ELF-1 (cell line): ENCODE measurements around the gene SEC22C.
A peak's percentile ranks its signal among the peaks of the same experiment; 100 is the strongest.
"Not testable (repeated sequence)": the region's sequence is repeated elsewhere in the genome, so short reads cannot be mapped to it uniquely, and the experiment has no call there.

Experiments used
- DNase-seq: peaks from one replicate; pipeline ENCODE4 v3.0.0-alpha.2; 2016; ENCODE audit warnings: low read depth, low spot score

Gene SEC22C

DNA sequence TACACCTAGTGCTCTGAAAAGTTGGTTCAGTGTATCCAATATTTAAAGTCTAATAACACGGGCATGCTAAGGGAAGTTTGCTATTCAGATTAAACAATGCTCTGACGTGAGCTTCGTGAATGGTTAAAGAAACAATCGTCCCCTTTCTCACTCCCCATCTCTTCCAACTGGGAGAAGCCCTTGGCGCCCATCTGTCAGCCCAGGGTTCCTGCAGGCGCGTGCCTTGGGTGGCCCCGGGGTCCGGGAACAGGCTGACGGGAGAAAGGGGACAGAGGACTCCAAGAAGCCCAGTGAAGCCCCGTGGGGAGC lies 413 bp downstream of the SEC22C start:
- no peak for DNase-seq

DNA sequence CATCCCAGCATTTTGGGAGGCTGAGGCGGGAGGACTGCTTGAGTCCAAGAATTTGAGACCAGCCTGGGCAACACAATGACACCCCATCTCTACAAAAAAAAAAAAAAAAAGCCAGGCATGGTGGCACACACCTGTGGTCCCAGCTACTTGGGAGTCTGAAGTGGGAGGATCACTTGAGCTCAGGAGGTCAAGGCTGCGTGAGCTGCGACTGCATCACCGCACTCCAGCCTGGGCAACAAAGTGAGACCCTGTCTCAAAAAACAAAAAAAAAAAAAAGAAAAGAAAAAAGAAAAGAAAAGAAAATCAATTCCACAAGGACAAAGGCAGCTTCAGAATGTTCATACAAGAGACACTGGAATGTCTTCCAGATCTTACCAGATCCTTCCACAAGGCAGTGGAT lies 2.4 kb downstream of the SEC22C start:
- DNase-seq: not testable (repeated sequence)

GRCh38 chr3:42578054-42578453 lies 3.7 kb downstream of the SEC22C start:
- no peak for DNase-seq

GRCh38 chr3:42575137-42575741 lies 6.5 kb downstream of the SEC22C start:
- DNase-seq: no peak

DNA sequence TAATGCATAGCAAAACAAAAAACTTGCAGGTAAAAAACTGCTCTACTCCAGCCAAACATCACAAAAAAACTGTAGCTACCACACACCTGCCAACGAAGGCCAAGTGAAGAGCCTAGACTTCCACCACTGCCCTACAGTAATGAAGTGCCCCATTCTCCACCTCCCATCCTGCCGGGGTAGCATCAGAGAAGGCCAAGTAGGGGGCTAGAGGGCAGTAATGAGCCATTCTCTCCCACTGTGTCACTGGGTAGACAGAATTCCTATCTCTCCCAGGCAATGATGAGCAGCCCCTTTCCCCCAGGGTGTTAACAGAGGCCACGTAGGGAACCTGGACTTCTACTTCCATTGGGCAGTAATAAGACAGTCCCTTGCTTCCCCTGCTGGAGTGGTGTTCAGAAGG lies 9.5 kb downstream of the SEC22C start:
- DNase-seq: peak; percentile 85

DNA sequence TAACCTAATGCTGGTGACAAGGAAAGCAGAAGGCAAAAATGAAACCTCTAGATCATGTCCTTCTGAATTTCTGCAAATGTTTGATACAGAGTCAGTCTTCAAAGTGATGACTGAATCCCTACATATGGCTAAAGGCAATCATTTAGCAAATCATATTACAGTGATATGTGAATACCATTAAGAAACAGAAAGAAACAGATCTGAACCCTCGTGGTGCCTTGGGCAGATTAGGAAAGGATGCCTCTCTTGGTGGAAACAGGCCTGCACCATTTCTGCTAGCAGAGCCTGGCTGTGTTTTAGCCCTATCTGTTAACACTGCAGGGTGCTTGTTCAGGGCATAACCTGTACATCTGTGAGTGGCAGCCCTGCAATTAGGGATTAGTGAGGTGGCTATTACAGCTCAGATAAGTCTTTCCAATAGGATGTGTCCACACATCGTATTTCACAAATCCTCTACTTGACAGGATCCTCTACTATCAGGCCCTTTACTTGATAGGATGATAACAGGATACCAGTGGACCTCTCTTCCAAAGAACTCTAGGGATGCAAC lies 12.1 kb downstream of the SEC22C start:
- DNase-seq: no peak

DNA sequence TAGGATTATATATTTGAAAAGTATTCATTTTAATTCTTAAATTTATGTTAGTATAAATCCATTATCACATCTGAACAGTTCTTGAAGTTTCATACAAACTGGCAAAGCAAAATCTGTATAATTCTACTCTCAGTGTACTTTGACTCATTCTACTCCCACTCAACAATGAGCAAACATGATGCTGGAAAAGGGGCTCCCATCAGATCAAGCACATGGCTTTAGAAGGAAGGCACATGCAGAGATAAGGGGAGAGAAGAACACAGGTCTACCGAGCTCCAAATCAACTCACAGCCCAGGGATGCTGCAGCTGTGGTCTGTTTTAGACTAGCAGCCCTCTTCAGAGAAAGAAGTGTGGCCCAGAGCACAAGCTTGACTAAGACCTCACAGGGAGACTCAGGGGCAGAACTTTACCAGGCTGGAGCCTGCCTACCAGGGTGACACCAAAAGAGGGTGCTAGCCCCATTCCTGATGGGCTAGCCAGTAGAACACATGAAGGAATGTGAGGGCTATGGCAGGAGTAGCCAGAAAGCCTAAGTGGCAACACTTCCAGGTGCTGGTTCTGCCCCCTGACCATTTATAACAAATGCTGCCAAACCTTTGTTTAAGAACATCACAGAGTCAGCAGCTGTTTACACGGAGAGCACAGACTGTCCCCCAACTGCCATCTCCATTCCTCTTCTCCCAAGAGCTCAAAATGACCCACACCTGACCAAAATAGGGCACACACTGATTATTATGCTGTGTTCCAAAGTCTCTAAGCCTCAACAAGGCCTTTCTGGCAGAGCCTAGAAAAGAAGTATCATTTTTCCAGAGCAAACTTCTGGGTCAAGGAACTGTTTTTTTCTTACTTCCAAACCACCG lies 19.5 kb downstream of the SEC22C start:
- no peak for DNase-seq

DNA sequence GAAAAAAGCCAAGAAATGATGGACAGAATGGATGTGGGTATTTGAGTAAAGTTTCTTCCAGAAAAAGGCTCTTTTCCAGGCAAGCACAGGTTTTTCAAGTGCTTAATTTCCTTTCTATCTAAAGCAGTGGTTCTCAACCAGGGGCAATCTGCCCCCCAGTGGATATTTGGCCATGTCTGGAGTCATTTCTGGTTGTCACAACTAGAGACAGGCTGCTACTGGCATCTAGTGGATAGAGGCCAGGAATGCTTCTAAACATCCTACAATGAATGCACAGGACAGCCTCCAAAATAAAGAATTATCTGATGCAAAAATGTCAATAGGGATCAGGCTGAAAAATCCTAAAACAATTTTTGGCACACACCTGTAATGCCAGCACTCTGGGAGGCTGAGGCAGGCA lies 23.9 kb downstream of the SEC22C start:
- peak; percentile 15 for DNase-seq

DNA sequence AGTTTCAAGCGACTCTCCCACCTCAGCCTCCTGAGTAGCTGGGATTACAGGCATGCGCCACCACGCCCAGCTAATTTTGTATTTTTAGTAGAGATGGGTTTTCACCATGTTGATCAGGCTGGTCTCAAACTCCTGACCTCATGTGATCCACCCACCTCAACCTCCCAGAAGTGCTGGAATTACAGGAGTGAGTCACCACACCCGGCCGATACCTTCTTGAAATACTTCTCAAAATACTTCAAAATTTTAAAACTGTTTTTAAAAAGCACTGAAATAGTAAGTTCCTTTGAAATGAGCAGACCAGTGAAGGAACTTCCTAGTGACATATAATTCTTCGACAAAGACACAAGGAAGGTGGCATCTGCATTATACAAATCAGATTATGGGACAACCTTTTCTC lies 24.9 kb downstream of the SEC22C start:
- DNase-seq: not testable (repeated sequence)

- peak; percentile 25 for DNase-seq
These were observed 25.6 kb downstream of the SEC22C start for GRCh38 chr3:42556089-42556632.

GRCh38 chr3:42552830-42553229 lies 28.9 kb downstream of the SEC22C start:
- DNase-seq: no peak

- DNase-seq: no peak
These were observed 31.5 kb downstream of the SEC22C start for GRCh38 chr3:42550250-42550649.

- no peak for DNase-seq
These were observed 32.6 kb downstream of the SEC22C start for GRCh38 chr3:42549131-42549530.

GRCh38 chr3:42547401-42547945 lies 34.3 kb downstream of the SEC22C start:
- peak; percentile 85 for DNase-seq

DNA sequence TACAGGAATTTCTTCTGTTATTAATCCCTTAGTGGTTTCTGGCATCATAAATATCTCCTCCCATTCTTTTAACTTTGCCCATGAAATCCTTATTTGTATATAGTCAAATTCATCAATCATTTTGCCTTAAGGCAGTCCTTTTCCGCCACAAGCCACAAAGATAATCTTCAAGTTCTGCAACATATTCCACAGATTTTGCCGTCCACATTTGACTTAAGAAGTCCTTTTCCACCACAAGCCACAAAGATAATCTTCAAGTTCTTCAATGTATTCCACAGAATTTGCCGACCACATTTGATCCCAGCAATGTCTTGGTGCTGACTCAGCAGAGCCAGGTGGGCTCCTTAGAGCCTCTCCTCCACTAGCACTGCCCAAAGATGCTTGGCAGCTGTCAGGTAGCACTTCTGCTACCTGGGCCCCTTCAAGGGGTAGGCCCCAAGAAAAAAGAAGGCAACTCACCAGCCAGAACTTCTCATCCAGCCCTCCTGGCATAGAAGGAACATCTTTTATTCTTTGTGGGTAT lies 35.0 kb downstream of the SEC22C start:
- DNase-seq: no peak

DNA sequence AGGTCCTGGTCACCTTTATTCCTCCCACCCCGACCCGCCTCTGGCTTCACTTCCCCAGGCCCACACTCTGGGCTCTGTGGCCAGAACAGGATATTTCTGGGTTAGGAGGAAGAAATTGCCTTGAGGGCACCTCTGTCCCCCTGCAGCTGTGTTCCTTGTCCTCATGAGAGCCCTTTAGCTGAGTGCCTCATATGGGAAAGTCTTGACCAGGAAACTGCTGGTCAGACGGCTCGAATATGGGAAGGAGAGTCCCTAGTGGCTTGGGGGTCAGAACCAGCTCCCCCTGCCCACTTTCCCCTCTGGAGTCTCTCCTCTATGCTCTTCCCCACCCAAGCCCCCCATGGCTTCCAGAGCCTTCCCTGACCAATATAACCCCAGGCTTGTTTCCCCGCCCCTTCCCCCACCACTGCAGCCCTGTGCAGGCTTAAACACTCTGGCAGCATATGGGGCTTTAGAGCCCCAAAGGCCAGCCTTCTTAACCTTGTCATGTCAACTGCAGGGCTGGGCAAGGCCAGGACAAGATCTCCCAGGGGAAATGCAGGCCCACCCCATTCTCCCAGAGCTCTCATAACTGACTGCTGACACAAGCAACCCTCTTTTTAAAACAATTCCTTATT lies 36.4 kb downstream of the SEC22C start:
- DNase-seq: peak; percentile 61

GRCh38 chr3:42544492-42545283 lies 37.1 kb downstream of the SEC22C start:
- no peak for DNase-seq

- DNase-seq: no peak
These were observed 40.7 kb downstream of the SEC22C start for GRCh38 chr3:42541079-42541478.

GRCh38 chr3:42539871-42540714 lies 41.7 kb downstream of the SEC22C start:
- peak; percentile 75 for DNase-seq

- no peak for DNase-seq
These were observed 44.4 kb downstream of the SEC22C start for GRCh38 chr3:42537350-42537749.
